GM19239 (cell line): ENCODE measurements around the gene C3AR1.
"Not testable (repeated sequence)": the region's sequence is repeated elsewhere in the genome, so short reads cannot be mapped to it uniquely, and the experiment has no call there.

Experiments
- DNase-seq: peaks from one replicate; pipeline ENCODE4 v3.0.0; 2011; ENCODE audit warnings: low spot score; ENCODE audit not compliant: insufficient read length
- FAIRE-seq: peaks from 2 replicates; lab custom pipeline; 2011; peaks lifted over from hg19 to GRCh38; lab: Jason Lieb, UNC

The C3AR1 gene

GRCh38 chr12:8031872-8032241, 34.3 kb downstream of the C3AR1 start:
- FAIRE-seq, result peak; percentile 44
- no peak for DNase-seq

GRCh38 chr12:8031017-8031416, 35.1 kb downstream of the C3AR1 start:
- not testable (repeated sequence) for FAIRE-seq, DNase-seq

GRCh38 chr12:8030189-8030588, 36.0 kb downstream of the C3AR1 start:
- FAIRE-seq (no peak), DNase-seq (no peak)

- FAIRE-seq, result no peak
- DNase-seq, result no peak
Observed at GRCh38 chr12:8028267-8028666, 37.9 kb downstream of the C3AR1 start.

GRCh38 chr12:8027856-8028255, 38.3 kb downstream of the C3AR1 start:
- no peak for DNase-seq
- FAIRE-seq, result no peak

- DNase-seq (peak; percentile 94), FAIRE-seq (peak; percentile 99)
Observed at GRCh38 chr12:8026291-8026900, 39.8 kb downstream of the C3AR1 start.

- FAIRE-seq (no peak), DNase-seq (no peak)
Observed at GRCh38 chr12:8018666-8019581, 47.2 kb downstream of the C3AR1 start.

- not testable (repeated sequence) for FAIRE-seq, DNase-seq
Observed at GRCh38 chr12:8018213-8018612, 47.9 kb downstream of the C3AR1 start.

GRCh38 chr12:8014836-8015235, 51.3 kb downstream of the C3AR1 start:
- DNase-seq, result no peak
- no peak for FAIRE-seq

GRCh38 chr12:8012651-8013309, 53.4 kb downstream of the C3AR1 start:
- no peak for DNase-seq
- FAIRE-seq, result no peak

GRCh38 chr12:8011331-8011730, 54.8 kb downstream of the C3AR1 start:
- FAIRE-seq (no peak), DNase-seq (no peak)
